IPS-20b (cell line): ENCODE data around the gene NR4A2.

Experiments used
- H3K27ac ChIP-seq: one replicate; pipeline ENCODE4 v1.5.1; 2013; ENCODE audit warnings: low read length
- H3K27me3 ChIP-seq: 2 replicates; pipeline ENCODE4 v1.6.1; 2013; ENCODE audit warnings: mild to moderate bottlenecking, low read length, inconsistent platforms; ENCODE audit not compliant: insufficient read depth
- H3K36me3 ChIP-seq: 2 replicates; pipeline ENCODE4 v1.6.1; 2013; ENCODE audit warnings: low read depth, mild to moderate bottlenecking, inconsistent platforms, low read length, moderate library complexity; ENCODE audit not compliant: insufficient read depth
- H3K4me1 ChIP-seq: 2 replicates; pipeline ENCODE4 v1.6.1; 2013; ENCODE audit warnings: mild to moderate bottlenecking, control low read depth, inconsistent platforms, low read length, moderate library complexity; ENCODE audit not compliant: insufficient read depth
- H3K4me3 ChIP-seq: 2 replicates; pipeline ENCODE4 v1.5.1; 2013; ENCODE audit warnings: mild to moderate bottlenecking, low read length, inconsistent platforms
- H3K9ac ChIP-seq: 2 replicates; pipeline ENCODE4 v1.6.1; 2013; ENCODE audit warnings: low read depth, mild to moderate bottlenecking, inconsistent platforms, low read length, moderate library complexity
- H3K9me3 ChIP-seq: 2 replicates; pipeline ENCODE4 v1.6.1; 2013; ENCODE audit warnings: mild to moderate bottlenecking, low read depth, low read length, inconsistent platforms; ENCODE audit not compliant: insufficient read depth

Gene NR4A2

DNA sequence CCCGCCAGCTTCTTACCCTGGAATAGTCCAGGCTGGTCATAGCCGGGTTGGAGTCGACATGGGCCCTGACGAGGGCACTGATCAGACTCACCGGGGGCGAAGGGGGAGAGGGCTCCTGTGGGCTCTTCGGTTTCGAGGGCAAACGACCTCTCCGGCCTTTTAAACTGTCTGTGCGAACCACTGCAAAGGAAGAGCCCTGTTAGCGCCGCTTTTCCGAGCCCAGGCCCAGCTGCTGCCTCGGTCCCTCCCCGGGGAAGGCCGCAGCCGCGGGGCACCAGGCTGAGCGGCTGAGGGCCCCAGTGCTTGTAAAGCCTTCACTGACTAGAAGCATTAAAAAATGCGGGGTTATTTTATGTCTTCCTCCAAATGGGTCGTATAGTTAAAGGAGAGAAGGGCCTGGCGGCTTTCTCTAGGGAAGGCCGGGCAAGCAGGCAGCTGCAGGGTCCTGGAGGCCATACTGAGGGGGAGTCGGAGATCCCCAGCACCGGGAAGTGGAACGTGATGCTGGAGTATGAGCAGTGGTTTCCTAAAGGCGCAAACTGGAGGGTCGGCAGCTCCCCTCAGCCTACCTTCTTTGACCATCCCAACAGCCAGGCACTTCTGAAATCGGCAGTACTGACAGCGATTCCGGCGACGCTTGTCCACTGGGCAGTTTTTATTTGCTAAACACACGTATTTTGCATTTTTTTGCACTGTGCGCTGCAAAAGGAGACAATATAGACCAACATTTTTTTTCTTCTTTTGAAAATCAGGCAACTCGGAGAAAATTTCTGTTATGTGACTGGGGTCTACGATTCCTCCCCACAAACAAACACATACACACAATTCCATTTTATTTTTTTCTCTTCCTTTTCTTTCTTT is 4.5 kb downstream of the NR4A2 start:
- no peak overlapping the region for H3K27ac ChIP-seq
- no peak overlapping the region; the same call in 1 of the 2 replicates for H3K4me3 ChIP-seq
- no peaks in the 10 kb centered on the region for H3K36me3 ChIP-seq
- H3K4me1 ChIP-seq = peaks cover 5% of the 10 kb centered on the region; the same call in 1 of the 2 replicates
- H3K9ac ChIP-seq = no peak overlapping the region
- H3K9me3 ChIP-seq = no peaks in the 10 kb centered on the region
- peaks cover 97% of the 10 kb centered on the region for H3K27me3 ChIP-seq

DNA sequence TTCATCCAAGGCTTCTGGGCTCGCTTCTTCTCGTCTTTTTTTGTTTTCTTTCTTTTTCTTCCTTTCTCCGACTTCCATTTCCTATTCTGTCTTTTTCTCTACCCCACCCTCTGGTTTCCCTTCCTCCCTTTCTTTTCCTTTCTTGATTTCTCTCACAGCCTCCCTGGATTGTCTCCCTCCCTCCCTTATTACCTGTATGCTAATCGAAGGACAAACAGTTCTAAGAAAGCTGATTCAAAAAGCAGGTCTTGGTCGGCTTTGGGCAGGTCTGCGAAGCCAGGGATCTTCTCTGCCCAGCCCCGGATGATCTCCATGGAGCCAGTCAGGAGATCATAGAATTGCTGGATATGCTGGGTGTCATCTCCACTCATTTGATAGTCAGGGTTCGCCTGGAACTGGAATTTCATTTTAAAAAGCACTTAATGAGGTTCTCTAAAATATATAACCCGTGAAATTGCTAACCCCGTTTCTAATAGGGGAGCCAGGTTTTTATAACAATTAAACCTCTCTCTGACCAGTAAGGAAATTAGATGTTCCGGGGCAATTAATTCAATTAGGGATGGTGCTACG is 5.9 kb downstream of the NR4A2 start:
- H3K36me3 ChIP-seq = no peaks in the 10 kb centered on the region
- peaks cover 100% of the 10 kb centered on the region for H3K27me3 ChIP-seq
- H3K9me3 ChIP-seq = no peaks in the 10 kb centered on the region; the same call in 1 of the 2 replicates
- H3K9ac ChIP-seq = no peak overlapping the region
- H3K4me3 ChIP-seq = no peak overlapping the region
- no peak overlapping the region for H3K27ac ChIP-seq
- H3K4me1 ChIP-seq = peaks cover 12% of the 10 kb centered on the region; the same call in 1 of the 2 replicates

DNA sequence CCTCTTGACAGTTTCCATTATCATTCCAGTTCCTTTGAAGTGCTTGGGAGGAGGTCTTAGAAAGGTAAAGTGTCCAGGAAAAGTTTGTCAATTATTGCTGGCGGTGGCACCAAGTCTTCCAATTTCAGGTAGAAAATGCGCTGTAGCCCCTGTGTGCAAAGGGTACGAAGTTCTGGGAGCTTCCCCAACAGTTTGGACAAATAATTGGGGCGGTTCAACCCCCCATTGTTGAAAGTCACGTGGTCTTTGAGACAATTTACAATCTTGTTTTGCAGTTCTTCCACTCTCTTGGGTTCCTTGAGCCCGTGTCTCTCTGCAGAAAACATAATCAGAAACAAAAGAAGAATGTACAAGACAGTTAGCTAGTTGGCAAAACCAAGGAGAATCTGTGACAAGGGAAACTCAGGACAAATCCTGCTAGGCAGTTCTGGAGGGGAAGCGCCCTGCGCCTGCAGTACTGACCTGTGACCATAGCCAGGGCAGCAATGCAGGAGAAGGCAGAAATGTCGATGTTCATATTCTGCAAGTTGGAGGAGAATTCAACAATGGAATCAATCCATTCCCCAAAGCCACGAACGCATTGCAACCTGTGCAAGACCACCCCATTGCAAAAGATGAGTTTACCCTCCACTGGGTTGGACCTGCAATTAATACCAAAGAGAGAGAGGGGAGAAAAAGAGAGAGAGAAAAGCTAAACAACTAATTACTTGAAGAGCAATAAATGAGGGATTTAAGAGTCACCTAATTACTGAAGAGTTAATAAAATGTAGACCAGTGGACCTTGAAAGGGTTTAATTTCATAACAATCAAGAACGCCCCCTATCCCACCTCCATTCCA is 6.6 kb downstream of the NR4A2 start:
- Histone ChIP-seq H3K4me3 (no peak overlapping the region), H3K9ac (no peak overlapping the region), H3K27ac (no peak overlapping the region), H3K9me3 (no peaks in the 10 kb centered on the region; the same call in 1 of the 2 replicates), H3K36me3 (no peaks in the 10 kb centered on the region), H3K4me1 (peaks cover 16% of the 10 kb centered on the region; the same call in 1 of the 2 replicates), H3K27me3 (peaks cover 100% of the 10 kb centered on the region)

DNA sequence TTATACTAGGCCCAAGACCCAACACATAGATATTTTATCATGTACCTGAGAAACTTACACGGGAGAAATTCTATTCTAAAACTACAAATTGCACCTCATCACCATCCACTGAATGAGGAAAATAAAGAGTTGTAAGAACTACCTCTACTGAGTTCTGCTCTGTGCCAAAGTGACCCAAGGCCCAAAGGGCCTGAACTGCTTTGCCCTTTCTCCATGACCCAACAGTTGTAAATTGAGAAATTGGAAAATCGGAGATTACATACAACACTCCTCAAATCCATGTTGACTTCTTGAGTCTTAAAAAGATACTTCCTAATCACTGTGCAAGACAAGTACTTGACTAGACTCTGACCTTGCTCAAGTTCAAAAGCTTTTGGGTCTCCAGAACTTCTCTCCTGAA is 8.8 kb downstream of the NR4A2 start:
- Histone ChIP-seq H3K9ac (no peak overlapping the region), H3K27me3 (peaks cover 100% of the 10 kb centered on the region), H3K9me3 (no peaks in the 10 kb centered on the region; the same call in 1 of the 2 replicates), H3K4me1 (peaks cover 18% of the 10 kb centered on the region; the same call in 1 of the 2 replicates), H3K36me3 (no peaks in the 10 kb centered on the region), H3K27ac (no peak overlapping the region), H3K4me3 (no peak overlapping the region)

DNA sequence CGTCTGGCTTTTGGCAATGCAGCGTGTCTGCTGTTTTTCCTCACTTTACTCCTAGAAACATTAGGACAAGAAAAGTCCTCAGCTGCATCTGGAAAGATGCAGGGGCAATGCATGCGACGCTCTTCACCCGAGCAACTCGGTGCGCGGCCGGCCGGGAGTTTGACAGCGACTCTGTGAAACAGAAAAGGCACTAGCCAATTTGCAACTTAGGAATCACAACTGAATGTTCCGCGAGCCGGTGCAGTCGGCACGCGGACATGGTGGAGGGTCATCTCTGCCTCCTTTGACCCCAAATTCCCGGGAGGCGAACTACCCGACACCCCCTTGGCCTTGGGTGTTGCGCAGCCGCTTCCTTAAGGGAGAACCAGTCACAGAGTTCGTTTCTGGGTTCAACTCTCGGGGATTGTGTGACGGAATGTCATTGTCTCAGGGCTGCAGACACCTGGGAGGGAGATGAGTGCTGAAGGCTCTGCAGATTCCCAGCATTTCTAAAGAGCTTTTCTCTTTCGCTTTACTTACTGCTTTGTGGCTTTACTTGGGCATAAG is 9.8 kb downstream of the NR4A2 start:
- no peak overlapping the region for H3K27ac ChIP-seq
- no peaks in the 10 kb centered on the region for H3K36me3 ChIP-seq
- peaks cover 100% of the 10 kb centered on the region for H3K27me3 ChIP-seq
- H3K4me3 ChIP-seq = peak overlapping the region; percentile 50; the same call in 1 of the 2 replicates
- no peak overlapping the region for H3K9ac ChIP-seq
- H3K4me1 ChIP-seq = peaks cover 18% of the 10 kb centered on the region; the same call in 1 of the 2 replicates
- no peaks in the 10 kb centered on the region; the same call in 1 of the 2 replicates for H3K9me3 ChIP-seq

DNA sequence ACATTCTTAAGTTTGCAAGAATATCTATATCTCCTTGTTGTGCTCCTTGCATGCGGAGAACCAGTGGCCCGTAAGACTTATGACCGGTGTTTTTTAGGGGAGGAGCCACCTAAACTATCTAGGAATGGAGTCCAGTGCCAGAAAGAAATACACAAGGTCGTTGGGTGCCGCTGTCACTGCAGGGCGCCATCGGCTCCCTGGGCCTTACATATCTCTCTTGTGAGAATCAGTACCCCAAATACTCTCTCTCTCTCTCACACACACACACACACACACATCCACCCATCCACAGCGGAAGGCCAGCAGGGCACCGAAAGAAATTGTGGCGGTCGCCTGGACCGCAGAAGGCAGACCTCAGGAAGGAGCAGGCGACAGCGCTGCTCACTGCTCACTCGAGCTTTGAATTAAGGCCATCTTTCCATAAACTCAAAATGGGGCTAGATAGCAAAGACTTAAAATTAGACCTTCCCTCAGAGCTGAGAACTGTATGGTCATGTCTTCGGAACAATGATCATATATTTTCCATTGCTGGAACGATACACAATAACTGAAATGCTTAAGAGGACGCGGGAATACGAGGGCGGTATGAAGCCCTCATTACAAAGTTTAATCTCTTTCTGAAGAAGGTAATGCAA is 10.4 kb downstream of the NR4A2 start:
- Histone ChIP-seq H3K4me1 (peaks cover 18% of the 10 kb centered on the region; the same call in 1 of the 2 replicates), H3K27me3 (peaks cover 96% of the 10 kb centered on the region), H3K4me3 (peak overlapping the region; percentile 50; the same call in 1 of the 2 replicates)

DNA sequence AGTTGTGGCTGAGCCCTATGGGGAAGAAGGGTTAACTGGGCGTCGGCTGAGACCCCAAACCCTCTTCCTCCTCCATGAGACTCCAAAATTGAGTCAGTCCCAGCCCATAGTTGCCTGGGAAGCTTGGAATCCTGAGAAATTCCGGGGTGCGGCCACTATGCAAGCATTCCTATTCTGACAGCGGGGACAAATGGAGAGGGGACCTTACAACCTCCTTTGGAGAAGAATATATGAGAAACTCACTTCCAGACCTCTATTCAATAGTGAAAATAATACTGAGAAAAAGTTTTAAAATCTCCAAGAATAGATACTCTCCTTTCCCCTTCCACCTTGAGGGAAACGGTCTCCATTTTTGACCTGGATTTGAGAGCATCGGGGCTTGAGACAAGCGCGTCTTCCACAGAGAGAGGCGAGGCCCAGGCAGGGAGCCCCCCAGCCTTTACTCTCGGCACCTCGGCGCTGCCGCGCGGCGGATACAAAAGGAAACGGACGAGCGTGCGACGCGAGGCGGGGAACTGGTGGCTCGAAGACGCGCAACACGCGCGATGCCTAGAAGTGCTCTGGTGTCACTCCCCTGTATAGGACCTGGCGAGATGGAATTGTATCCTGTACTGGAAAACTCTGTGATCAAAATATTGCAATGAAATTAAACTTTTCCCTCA is 11.1 kb downstream of the NR4A2 start:
- peak overlapping the region; percentile 50; the same call in 1 of the 2 replicates for H3K4me3 ChIP-seq
- H3K27me3 ChIP-seq = peaks cover 88% of the 10 kb centered on the region
- H3K36me3 ChIP-seq = no peaks in the 10 kb centered on the region
- no peak overlapping the region for H3K9ac ChIP-seq
- no peaks in the 10 kb centered on the region; the same call in 1 of the 2 replicates for H3K9me3 ChIP-seq
- no peak overlapping the region for H3K27ac ChIP-seq
- peaks cover 13% of the 10 kb centered on the region; the same call in 1 of the 2 replicates for H3K4me1 ChIP-seq

More for the DNA sequence above, 10.4 kb downstream of the NR4A2 start:
- Histone ChIP-seq H3K27ac (no peak overlapping the region), H3K9me3 (no peaks in the 10 kb centered on the region; the same call in 1 of the 2 replicates), H3K9ac (no peak overlapping the region), H3K36me3 (no peaks in the 10 kb centered on the region)

DNA sequence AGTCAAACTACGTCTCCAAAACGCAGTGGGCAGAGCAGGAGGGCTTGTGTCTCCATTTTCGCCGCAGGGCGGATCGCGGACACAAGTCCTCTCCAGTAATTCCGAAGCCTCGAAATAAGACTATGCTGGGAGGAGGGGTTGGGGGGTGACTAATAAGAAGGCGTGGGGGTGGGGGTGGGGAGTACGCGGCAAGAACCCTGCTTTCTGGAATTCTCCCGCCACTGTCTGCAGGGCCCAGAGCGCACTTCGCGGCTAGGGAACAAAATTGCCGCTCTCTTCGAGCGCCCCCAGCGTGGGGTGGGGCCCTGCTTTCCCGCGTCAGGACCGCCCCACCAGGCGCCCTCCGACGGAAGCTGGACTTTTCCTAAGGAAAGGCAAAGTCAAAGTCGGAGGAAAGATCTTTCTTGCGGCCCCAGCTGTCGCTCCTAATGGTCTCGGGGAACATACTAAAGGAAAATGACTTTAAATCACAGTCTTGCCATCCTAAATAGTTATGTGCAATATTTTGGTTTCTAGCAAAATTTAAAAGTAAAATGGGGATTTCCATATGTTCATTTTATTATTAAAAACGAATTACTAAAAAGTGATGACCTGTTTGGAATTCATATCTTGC is 11.9 kb downstream of the NR4A2 start:
- no peaks in the 10 kb centered on the region; the same call in 1 of the 2 replicates for H3K9me3 ChIP-seq
- peaks cover 81% of the 10 kb centered on the region for H3K27me3 ChIP-seq
- no peak overlapping the region for H3K9ac ChIP-seq
- no peaks in the 10 kb centered on the region for H3K36me3 ChIP-seq
- H3K4me3 ChIP-seq = peak overlapping the region; percentile 50; the same call in 1 of the 2 replicates
- H3K4me1 ChIP-seq = peaks cover 13% of the 10 kb centered on the region; the same call in 1 of the 2 replicates
- no peak overlapping the region for H3K27ac ChIP-seq

DNA sequence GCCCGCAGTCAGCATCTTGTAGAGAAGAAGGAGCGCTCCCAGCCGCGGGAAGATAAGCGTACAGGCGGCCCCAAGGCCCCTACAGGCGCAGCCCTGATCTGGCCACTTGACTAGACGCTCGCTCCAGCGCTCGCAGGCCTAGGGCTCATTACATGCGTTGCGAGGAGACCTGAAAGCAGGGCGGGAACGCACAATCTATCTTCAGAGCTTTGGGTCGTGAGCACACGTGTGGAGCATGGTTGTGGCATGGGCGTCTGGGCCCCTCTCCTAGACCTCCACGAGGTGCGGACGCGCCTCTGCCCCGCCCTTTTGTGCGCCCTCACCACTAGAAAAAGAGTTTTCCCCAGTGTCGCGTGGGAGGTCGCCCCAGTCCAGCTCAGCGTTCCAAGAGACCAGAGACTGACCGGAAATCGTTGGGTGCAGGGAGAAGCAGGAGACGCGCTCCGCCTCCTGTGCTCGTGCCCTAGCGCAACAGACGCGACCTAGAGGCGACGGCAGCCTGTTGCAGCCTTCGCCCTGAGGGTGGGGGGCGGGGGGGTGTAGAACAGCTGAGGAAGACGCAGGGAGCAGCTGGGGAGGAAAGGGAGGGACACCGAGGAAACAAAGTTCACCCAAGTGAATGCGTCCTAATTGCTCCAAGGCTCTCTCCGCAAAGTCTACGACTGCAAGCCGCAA is 12.6 kb downstream of the NR4A2 start:
- peaks cover 13% of the 10 kb centered on the region; the same call in 1 of the 2 replicates for H3K4me1 ChIP-seq
- no peaks in the 10 kb centered on the region; the same call in 1 of the 2 replicates for H3K9me3 ChIP-seq
- H3K4me3 ChIP-seq = peak overlapping the region; percentile 50; the same call in 1 of the 2 replicates
- no peak overlapping the region for H3K27ac ChIP-seq
- peaks cover 74% of the 10 kb centered on the region for H3K27me3 ChIP-seq
- H3K9ac ChIP-seq = peak overlapping the region; percentile 4; the same call in 1 of the 2 replicates
- no peaks in the 10 kb centered on the region for H3K36me3 ChIP-seq
